AG09309 (cell line): ENCODE measurements around the gene SLC25A10.

Experiments
- DNase-seq: peaks from one replicate; pipeline ENCODE4 v3.0.0-alpha.2; 2010; ENCODE audit warnings: low read depth
- H3K4me3 ChIP-seq: 2 replicates; pipeline ENCODE4 v1.5.1; 2011; ENCODE audit warnings: mild to moderate bottlenecking, low read depth, low read length, moderate library complexity; ENCODE audit not compliant: control insufficient read depth
- TF ChIP-seq, protein P1 (sequence below): IDR thresholded peaks from 2 replicates; pipeline ENCODE4 v1.5.1; 2011; ENCODE audit warnings: mild to moderate bottlenecking, low read depth, low read length, inconsistent platforms; ENCODE audit not compliant: insufficient read depth, control insufficient read depth; ENCODE audit errors: missing control alignments

The SLC25A10 gene

DNA sequence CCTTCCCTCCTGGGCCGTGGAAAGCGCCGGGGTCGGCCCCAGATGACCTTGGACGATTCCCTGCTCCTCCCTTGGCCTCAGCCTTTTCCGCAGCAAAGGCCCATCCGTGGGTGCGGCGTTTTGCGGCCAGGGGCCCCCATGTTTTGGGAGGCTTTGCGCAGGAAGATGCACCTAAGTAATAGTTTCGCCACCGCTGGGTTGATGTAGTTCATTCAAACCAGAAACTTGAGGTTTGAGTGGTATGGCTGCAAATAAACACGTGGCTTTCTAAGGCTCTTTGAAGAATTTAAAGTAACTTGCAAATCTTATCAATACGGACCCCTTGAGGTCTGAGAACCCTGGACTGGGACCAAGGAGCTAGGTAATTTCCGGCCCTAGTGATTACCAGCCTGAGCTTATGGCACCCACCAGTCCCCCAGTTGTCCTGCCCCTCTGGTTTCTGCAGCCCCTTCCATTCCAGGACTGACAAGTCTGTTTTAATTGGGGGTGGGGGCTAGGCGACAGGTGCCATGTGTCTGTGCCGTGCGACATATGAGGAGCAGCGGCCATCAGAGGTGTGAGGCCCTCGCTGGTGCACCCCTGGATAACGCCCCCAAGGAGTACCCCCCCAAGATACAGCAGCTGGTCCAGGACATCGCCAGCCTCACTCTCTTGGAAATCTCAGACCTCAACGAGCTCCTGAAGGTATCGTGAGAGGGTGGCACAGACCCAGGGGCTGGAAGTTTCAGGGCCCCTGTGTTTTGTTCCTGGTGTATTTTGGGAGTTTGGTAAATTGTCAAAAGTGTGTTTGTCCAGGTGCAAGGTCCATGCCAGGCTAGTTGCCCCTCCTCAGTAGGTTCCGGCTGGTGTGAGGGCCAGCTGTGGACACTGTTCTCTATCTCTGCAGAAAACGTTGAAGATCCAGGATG lies 8.1 kb upstream of the SLC25A10 start:
- TF ChIP-seq, protein P1, sequence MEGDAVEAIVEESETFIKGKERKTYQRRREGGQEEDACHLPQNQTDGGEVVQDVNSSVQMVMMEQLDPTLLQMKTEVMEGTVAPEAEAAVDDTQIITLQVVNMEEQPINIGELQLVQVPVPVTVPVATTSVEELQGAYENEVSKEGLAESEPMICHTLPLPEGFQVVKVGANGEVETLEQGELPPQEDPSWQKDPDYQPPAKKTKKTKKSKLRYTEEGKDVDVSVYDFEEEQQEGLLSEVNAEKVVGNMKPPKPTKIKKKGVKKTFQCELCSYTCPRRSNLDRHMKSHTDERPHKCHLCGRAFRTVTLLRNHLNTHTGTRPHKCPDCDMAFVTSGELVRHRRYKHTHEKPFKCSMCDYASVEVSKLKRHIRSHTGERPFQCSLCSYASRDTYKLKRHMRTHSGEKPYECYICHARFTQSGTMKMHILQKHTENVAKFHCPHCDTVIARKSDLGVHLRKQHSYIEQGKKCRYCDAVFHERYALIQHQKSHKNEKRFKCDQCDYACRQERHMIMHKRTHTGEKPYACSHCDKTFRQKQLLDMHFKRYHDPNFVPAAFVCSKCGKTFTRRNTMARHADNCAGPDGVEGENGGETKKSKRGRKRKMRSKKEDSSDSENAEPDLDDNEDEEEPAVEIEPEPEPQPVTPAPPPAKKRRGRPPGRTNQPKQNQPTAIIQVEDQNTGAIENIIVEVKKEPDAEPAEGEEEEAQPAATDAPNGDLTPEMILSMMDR, result no peak
- H3K4me3 ChIP-seq, result peak overlapping the region; percentile 77
- DNase-seq, result no peak

GRCh38 chr17:81705518-81706231 lies 6.4 kb upstream of the SLC25A10 start:
- no peak for DNase-seq
- TF ChIP-seq, protein P1, result no peak
- H3K4me3 ChIP-seq, result no peak overlapping the region

GRCh38 chr17:81706232-81706611 lies 5.9 kb upstream of the SLC25A10 start:
- TF ChIP-seq, protein P1, result no peak
- H3K4me3 ChIP-seq, result no peak overlapping the region
- DNase-seq, result no peak

DNA sequence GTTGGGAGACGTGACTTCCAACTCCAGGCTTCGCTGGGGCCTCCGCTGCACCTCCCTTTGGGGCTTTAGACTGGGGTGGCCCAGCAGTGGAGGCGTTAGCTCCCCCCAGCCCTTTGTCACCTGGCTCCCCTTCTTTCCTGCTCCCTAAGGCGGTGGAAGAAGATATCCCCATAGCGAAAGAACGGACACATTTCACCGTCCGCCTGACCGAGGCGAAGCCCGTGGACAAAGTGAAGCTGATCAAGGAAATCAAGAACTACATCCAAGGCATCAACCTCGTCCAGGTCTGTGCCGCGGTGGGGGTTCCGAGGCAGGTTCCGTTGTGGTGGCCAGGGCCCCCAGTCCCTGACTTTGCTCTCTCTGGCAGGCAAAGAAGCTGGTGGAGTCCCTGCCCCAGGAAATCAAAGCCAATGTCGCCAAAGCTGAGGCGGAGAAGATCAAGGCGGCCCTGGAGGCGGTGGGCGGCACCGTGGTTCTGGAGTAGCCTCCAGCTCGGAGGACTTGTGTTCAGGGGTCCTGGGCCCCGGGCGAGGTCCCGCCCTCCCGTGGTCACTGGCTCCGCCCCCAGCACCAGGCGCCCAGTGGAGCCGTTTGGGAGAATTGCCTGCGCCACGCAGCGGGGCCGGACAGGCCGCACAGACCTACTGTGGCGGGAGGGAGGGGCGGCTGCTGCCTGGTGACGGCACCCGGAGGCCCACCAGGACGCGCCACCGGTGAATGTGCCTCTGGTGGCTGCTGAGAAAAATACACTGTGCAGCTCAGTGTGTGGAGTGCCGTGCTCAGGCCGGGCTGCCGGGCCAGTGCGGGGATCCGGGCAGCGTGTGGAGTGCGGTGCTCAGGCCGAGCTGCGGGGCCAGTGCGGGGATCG lies 5.1 kb upstream of the SLC25A10 start:
- DNase-seq, result no peak
- no peak overlapping the region for H3K4me3 ChIP-seq
- TF ChIP-seq, protein P1, result no peak

DNA sequence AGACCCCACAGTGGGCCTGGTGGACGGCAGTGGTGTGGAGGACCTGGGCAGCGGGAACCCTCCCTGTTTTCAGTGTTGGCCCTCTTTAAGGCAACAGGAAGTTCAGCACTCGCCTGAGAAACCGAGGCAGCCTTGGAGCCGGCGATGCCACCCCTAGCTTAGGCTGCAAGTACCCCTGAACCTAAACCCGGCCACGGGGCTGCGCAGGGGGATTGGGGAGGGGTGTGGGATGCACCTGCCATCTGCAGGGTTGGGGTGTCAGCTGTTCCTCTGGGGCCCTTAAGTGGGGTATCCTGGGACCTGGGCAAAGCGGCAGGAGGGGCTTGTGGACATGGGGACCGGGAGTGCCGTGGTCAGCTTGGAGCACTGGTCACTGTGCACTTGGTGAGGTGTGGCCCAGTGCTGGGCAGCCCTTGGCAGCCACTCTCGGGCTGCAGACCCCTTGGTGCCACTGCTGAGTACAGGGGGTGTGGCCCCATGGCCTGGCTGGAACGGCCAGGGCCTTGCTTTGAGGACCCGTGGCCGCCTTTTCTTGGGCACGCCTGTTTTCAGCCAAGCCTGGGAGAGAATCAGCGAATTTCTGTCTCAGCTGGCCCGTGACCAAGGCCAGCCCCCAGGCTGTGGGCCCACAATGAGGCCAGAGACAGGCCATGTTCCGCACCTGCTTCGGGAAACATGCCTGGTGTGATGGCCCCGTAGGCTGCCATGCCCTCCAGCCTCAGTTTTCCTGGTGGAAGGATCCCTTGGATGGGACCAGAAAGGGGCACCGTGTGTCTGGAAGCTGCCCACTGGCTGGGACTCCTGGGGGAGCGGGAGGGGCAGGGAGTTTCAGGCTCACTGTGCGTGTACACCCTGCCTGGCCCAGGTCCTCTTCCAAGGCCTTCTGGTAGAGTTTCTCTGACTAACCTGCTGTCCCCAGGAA lies 4.1 kb upstream of the SLC25A10 start:
- no peak for DNase-seq
- TF ChIP-seq, protein P1, result no peak
- H3K4me3 ChIP-seq, result no peak overlapping the region
